K562 (cell line): ENCODE measurements around the gene SLC22A23. TPM values are rescaled to one million over a fixed set of nuclear protein-coding genes. Genes with fewer than 3 reads are reported as not detected.

Source experiments
- CBFA2T3 ChIP-seq: fragments of 450-650 bp; IDR thresholded peaks from 2 replicates; pipeline ENCODE4 v1.6.1; 2017
- CBFB ChIP-seq: sonication (generic); formaldehyde crosslinking; IDR thresholded peaks from 2 replicates; pipeline ENCODE4 v1.4.0; 2020; ENCODE audit warnings: mild to moderate bottlenecking, missing genetic modification reagents
- CBX1 ChIP-seq: sonication (generic); IDR thresholded peaks from 2 replicates; pipeline ENCODE4 v1.6.1; 2016; ENCODE audit warnings: antibody characterized with exemption, low read depth, mild to moderate bottlenecking
- DIDO1 ChIP-seq: fragments of 450-650 bp; IDR thresholded peaks from 2 replicates; pipeline ENCODE4 v1.6.1; 2016; ENCODE audit warnings: low read depth, missing biosample characterization, missing genetic modification characterization
- FOXP1 ChIP-seq: sonication (generic); formaldehyde crosslinking; IDR thresholded peaks from 2 replicates; pipeline ENCODE4 v1.8.0; 2022; ENCODE audit warnings: mild to moderate bottlenecking, missing genetic modification reagents
- FUS ChIP-seq: fragments of 200-400 bp; formaldehyde crosslinking; optimal IDR thresholded peaks from 2 replicates; pipeline ENCODE3; 2017; ENCODE audit warnings: low read depth, low read length
- KLF1 ChIP-seq: fragments of 450-650 bp; IDR thresholded peaks from 2 replicates; pipeline ENCODE4 v1.6.1; 2016; ENCODE audit warnings: missing genetic modification characterization, missing compliant biosample characterization
- MBD2 ChIP-seq: sonication (generic); IDR thresholded peaks from 2 replicates; pipeline ENCODE4 v1.6.1; 2016; ENCODE audit warnings: low read depth, borderline replicate concordance
- NR4A1 ChIP-seq, 2 experiments: fragments of 250-450 bp in 1 of 2; fragments of 450-650 bp in 1 of 2; sonication (Bioruptor Pico) in 1 of 2; IDR thresholded peaks; 2 replicates each; pipeline versions ENCODE4 v1.4.0 to v1.6.1; 2016 to 2020; ENCODE audit warnings: mild to moderate bottlenecking in 2 of 2, missing compliant biosample characterization in 1 of 2, missing genetic modification characterization in 1 of 2, moderate library complexity in 1 of 2
- POLR2H ChIP-seq: IDR thresholded peaks from 2 replicates; pipeline ENCODE4 v1.6.1; 2016; ENCODE audit warnings: missing genetic modification characterization, low read depth, mild to moderate bottlenecking, control low read depth, missing compliant biosample characterization, moderate library complexity
- RFX1 ChIP-seq: fragments of 450-650 bp; IDR thresholded peaks from 2 replicates; pipeline ENCODE4 v1.6.1; 2016; ENCODE audit warnings: mild to moderate bottlenecking, moderate library complexity
- SPI1 ChIP-seq: IDR thresholded peaks from 2 replicates; pipeline ENCODE4 v1.6.1; 2011; ENCODE audit warnings: low read depth, low read length, control low read depth, borderline replicate concordance
- SRF ChIP-seq, 2 experiments: fragments of 250-450, 450-650 bp in 1 of 2; sonication (Bioruptor Pico) in 1 of 2; sonication (generic) in 1 of 2; formaldehyde crosslinking; IDR thresholded peaks; 2 replicates each; pipeline versions ENCODE4 v1.5.0 to v1.5.1; 2020 to 2022; ENCODE audit warnings: mild to moderate bottlenecking in 1 of 2, missing genetic modification reagents in 1 of 2
- THRB ChIP-seq: fragments of 450-650 bp; formaldehyde crosslinking; conservative IDR thresholded peaks from 2 replicates; pipeline ENCODE4 v1.4.0; 2022; ENCODE audit warnings: mild to moderate bottlenecking, missing genetic modification characterization
- YY1 ChIP-seq, 3 experiments: IDR thresholded peaks; 2 replicates each; pipeline ENCODE4 v1.6.1; 2011; ENCODE audit warnings: low read length in 2 of 3, mild to moderate bottlenecking in 2 of 3, moderate library complexity in 2 of 3, borderline replicate concordance in 1 of 3, control low read depth in 1 of 3, low read depth in 1 of 3; ENCODE audit not compliant: insufficient read depth in 3 of 3, insufficient replicate concordance in 2 of 3, control insufficient read depth in 1 of 3, insufficient read length in 1 of 3; ENCODE audit errors: extremely low read depth in 1 of 3
- ZBTB12 ChIP-seq: fragments of 250-450 bp; sonication (Bioruptor Pico); IDR thresholded peaks from 2 replicates; pipeline ENCODE4 v1.4.0; 2020
- ZBTB7A ChIP-seq: IDR thresholded peaks from 2 replicates; pipeline ENCODE4 v1.6.1; 2011; ENCODE audit warnings: low read depth, mild to moderate bottlenecking, low read length, moderate library complexity, borderline replicate concordance; ENCODE audit not compliant: control insufficient read depth
- ZNF217 ChIP-seq: sonication (generic); formaldehyde crosslinking; IDR thresholded peaks from 2 replicates; pipeline ENCODE4 v1.8.0; 2022; ENCODE audit warnings: mild to moderate bottlenecking, missing genetic modification reagents
- polyA plus RNA-seq, 8 experiments: library from polyadenylated mRNA; depleted of rRNA in 4 of 8; stranded (reverse) in 5 of 8; unstranded in 3 of 8; fragments of >200 nt; fragmentation: Nextera tagmentation in 2 of 8; fragmentation: Illumina TruSeq in 1 of 8; extraction: Ambion mirVana in 2 of 8; extraction: Trizol in 1 of 8; gene quantifications; 2 replicates each; pipeline versions ENCODE4 v1.2.1 to v1.2.3, GENCODE V29; 2011 to 2014; ENCODE audit warnings: inconsistent platforms in 1 of 8, missing spikeins in 1 of 8
- total RNA-seq, 7 experiments: library from RNA; depleted of rRNA in 6 of 7; stranded (reverse); fragments of >200 nt in 6 of 7; fragmentation: Illumina TruSeq in 2 of 7; extraction: Trizol in 2 of 7; gene quantifications; 2 replicates each; pipeline versions ENCODE4 v1.2.1 to v1.2.3, GENCODE V29; 2011 to 2021; ENCODE audit warnings: low replicate concordance in 1 of 7
- TF ChIP-seq, protein P1 (sequence below): fragments of 250-450 bp; sonication (Bioruptor Pico); IDR thresholded peaks from 2 replicates; pipeline ENCODE4 v1.4.0; 2020; ENCODE audit warnings: mild to moderate bottlenecking, moderate library complexity, borderline replicate concordance

SLC22A23 gene
- total and polyA plus RNA-seq, 9 of the 15 experiments (the other 6 are each of a cell fraction or from before 2014, with no cell fraction given), result 0.30 to 8.7 (median 2.5) TPM

DNA sequence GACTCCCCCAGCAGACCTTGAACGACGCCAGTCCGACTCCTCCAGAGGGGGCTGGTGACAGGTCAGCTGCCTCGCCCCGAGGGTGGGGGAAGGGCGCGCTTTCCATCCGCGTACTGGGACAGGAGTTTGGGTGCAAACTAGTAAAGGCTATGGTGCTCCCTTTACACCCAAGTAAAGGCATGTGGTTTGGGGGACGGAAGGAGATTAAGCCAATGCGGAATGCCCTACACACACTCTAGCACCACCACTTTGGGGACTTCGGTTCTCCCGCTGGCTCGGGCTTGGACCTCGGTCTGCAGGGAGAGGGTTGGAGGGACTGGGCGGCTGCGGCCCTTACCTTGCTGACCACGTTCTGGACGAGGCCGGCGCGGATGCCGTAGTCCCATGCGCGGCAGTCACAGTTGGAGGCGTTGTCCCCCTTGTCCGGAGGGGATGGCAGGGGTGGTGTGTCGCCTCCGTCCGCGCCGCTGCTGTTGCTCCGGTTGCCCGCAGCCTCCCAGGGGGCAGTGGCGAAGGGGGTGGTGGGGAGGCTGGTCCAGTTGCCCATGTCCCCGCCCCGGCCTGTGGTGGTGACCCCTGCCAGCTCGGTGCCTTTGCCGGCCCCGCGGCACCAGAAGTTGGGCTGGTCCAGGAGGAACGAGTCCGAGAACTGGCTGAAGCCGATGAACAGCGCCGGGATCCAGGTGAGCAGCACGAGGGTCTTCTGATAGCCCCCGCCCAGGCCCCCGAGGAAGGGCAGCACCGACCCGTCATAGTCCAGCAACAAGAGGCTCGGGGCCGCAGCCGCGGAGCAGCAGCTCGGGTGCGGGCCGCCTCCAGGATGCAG is 1.1 kb downstream of the SLC22A23 start (continued):
- 0 out of 4 replicates have a peak, but pooled peaks of 1 of the 2 experiments have one; percentile 17 for TF ChIP-seq SRF (CRISPR knock-in tag; IDR thresholded peaks at IDR 0.05)
- no peak for TF ChIP-seq DIDO1 (tag)
- no peak for TF ChIP-seq ZNF217
- 0 out of 2 replicates have a peak, but pooled peaks have one; percentile 20 for TF ChIP-seq KLF1
- TF ChIP-seq, protein P1, sequence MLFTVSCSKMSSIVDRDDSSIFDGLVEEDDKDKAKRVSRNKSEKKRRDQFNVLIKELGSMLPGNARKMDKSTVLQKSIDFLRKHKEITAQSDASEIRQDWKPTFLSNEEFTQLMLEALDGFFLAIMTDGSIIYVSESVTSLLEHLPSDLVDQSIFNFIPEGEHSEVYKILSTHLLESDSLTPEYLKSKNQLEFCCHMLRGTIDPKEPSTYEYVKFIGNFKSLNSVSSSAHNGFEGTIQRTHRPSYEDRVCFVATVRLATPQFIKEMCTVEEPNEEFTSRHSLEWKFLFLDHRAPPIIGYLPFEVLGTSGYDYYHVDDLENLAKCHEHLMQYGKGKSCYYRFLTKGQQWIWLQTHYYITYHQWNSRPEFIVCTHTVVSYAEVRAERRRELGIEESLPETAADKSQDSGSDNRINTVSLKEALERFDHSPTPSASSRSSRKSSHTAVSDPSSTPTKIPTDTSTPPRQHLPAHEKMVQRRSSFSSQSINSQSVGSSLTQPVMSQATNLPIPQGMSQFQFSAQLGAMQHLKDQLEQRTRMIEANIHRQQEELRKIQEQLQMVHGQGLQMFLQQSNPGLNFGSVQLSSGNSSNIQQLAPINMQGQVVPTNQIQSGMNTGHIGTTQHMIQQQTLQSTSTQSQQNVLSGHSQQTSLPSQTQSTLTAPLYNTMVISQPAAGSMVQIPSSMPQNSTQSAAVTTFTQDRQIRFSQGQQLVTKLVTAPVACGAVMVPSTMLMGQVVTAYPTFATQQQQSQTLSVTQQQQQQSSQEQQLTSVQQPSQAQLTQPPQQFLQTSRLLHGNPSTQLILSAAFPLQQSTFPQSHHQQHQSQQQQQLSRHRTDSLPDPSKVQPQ (CRISPR knock-in tag), result no peak
- TF ChIP-seq YY1 (IDR thresholded peaks at IDR 0.05; ENCODE audit: borderline replicate concordance in 1 of 3, control insufficient read depth in 1 of 3, extremely low read depth in 1 of 3, insufficient read depth in 3 of 3, insufficient read length in 1 of 3, insufficient replicate concordance in 2 of 3, low read depth in 1 of 3, low read length in 2 of 3), result no peak
- peak; percentile 39; the same call in 1 of the 2 replicates for TF ChIP-seq ZBTB7A
- no peak for TF ChIP-seq RFX1
- 0 out of 2 replicates have a peak, but pooled peaks have one; percentile 57 for TF ChIP-seq CBFB (CRISPR knock-in tag)
- TF ChIP-seq CBFA2T3, result no peak
- TF ChIP-seq MBD2, result no peak
- TF ChIP-seq ZBTB12 (CRISPR knock-in tag), result no peak
- no peak for TF ChIP-seq SPI1
- TF ChIP-seq FUS, result no peak
- TF ChIP-seq POLR2H (tag), result no peak
- no peak for TF ChIP-seq NR4A1 (CRISPR knock-in tag; IDR thresholded peaks at IDR 0.05)
- 0 out of 2 replicates have a peak, but pooled peaks have one; percentile 28 for TF ChIP-seq NR4A1 (tag; IDR thresholded peaks at IDR 0.05)
- no peak; the same call in 1 of the 2 replicates for TF ChIP-seq FOXP1
- TF ChIP-seq CBX1, result no peak
- TF ChIP-seq THRB (CRISPR knock-in tag), result no peak
